ENCODE data around the gene BCDIN3D. TPM values are rescaled to one million over a fixed set of nuclear protein-coding genes. Genes with fewer than 3 reads are reported as not detected.

Gene BCDIN3D
- total and polyA plus RNA-seq, 2 donors (not counting 3 experiments of a cell fraction or from before 2014, with no cell fraction given), result 1.8 to 3.1 TPM

- FAIRE-seq (no peak), DNase-seq (ENCODE audit: low read depth, low spot score) (no peak)
- H3K4me1 ChIP-seq (ENCODE audit: control insufficient read depth, extremely low read depth, insufficient read depth, low read length), result peaks cover 20% of the 10 kb centered on the region
- H3K4me3 ChIP-seq (replicated peaks in 1 of 3; ENCODE audit: insufficient read depth in 1 of 3, low read depth in 1 of 3, low read length in 3 of 3), result no peak overlapping the region
- intact Hi-C loops (cut with micrococcal nuclease) (loop anchor here (1.0 to 5.0 kb wide), 3 partner anchors 75 to 167 kb away; no protein-coding TSS in a partner anchor), dilution Hi-C loops (cut with MboI; ENCODE audit: extremely low pct_ligation_motif_present, low sequenced_read_pairs) (no loop called here)
- H4K20me1 ChIP-seq (replicated peaks; ENCODE audit: control insufficient read depth, extremely low read depth, insufficient read depth, low read length), result no peaks in the 10 kb centered on the region
- TF ChIP-seq POLR2AphosphoS5 (IDR thresholded peaks at IDR 0.05; ENCODE audit: insufficient read depth, low read depth, low read length) (no peak), MAX (IDR thresholded peaks at IDR 0.05; ENCODE audit: insufficient read depth, insufficient read length) (no peak), CTCF (IDR thresholded peaks at IDR 0.05; ENCODE audit: extremely low read depth in 1 of 2, insufficient read depth in 1 of 2, low read depth in 1 of 2, low read length in 2 of 2) (no peak), MYC (IDR thresholded peaks at IDR 0.05; ENCODE audit: low read depth, low read length) (no peak), FOS (IDR thresholded peaks at IDR 0.05; ENCODE audit: borderline replicate concordance, insufficient read depth, low read length) (no peak), GATA2 (IDR thresholded peaks at IDR 0.05; ENCODE audit: insufficient read depth, insufficient read length, low read depth, low read length) (no peak), EZH2 (IDR thresholded peaks at IDR 0.05; ENCODE audit: borderline replicate concordance, low read depth, low read length, severe bottlenecking) (no peak)
- H3K79me2 ChIP-seq (ENCODE audit: control insufficient read depth, insufficient read depth, low read length), result no peaks in the 10 kb centered on the region
- no peaks in the 10 kb centered on the region for H3K9me3 ChIP-seq (replicated peaks; ENCODE audit: control insufficient read depth, insufficient read depth, low read length)
- H3K27me3 ChIP-seq (ENCODE audit: control insufficient read depth in 2 of 2, insufficient read depth in 2 of 2, low read length in 2 of 2), result peaks cover 0 to 7% of the 10 kb centered on the region in 2 experiments
- H3K4me2 ChIP-seq (ENCODE audit: insufficient read depth, low read length), result no peak overlapping the region
- no peaks in the 10 kb centered on the region for H3K9me1 ChIP-seq (replicated peaks; ENCODE audit: control insufficient read depth, extremely low read depth, insufficient read depth, low read length)
- ChIA-PET POLR2A (interaction anchor here (0.5 to 1.4 kb wide), 6 partner anchors 38 to 215 kb away, joined by 3 to 11 read pairs (median 4); partner anchors contain the start of gene SMARCD1), CTCF (interaction anchor here (0.7 to 7.9 kb wide), 25 partner anchors 25 to 200 kb away, joined by 3 to 183 read pairs (median 6); partner anchors contain the start of genes AQP6, NCKAP5L and RACGAP1)
- no peaks in the 10 kb centered on the region for H3K36me3 ChIP-seq (ENCODE audit: control insufficient read depth in 2 of 2, extremely low read depth in 1 of 2, insufficient read depth in 2 of 2, low read length in 2 of 2)
- no peak overlapping the region for H3K27ac ChIP-seq (ENCODE audit: insufficient read depth, low read depth, low read length)
- no peak overlapping the region for H2AFZ ChIP-seq (ENCODE audit: low read depth, low read length)
- BruUV-seq (replicated peaks), result no TSS peak
- no peak overlapping the region for H3K9ac ChIP-seq (replicated peaks; ENCODE audit: extremely low read depth, insufficient read depth, low read length)
Observed at GRCh38 chr12:49869816-49870500, 27.1 kb upstream of the BCDIN3D start.
